MM.1S (cell line): ENCODE results near the gene DEPDC5.
"Not testable (repeated sequence)": the region's sequence is repeated elsewhere in the genome, so short reads cannot be mapped to it uniquely, and the experiment has no call there.

Experiments used
- CTCF ChIP-seq: fragments of 300-600 bp; sonication (generic); IDR thresholded peaks from 2 replicates; pipeline ENCODE4 v1.5.1; 2016; ENCODE audit warnings: antibody characterized with exemption, low read length, mixed read lengths
- EZH2 ChIP-seq: fragments of 300-600 bp; sonication (generic); optimal IDR thresholded peaks from 2 replicates; pipeline ENCODE3; 2017; ENCODE audit warnings: low read depth, mild to moderate bottlenecking, antibody characterized with exemption, low read length, mixed read lengths
- EZH2phosphoT487 ChIP-seq: fragments of 300-600 bp; sonication (generic); IDR thresholded peaks from 2 replicates; pipeline ENCODE4 v1.6.1; 2018; ENCODE audit warnings: antibody characterized with exemption, low read length

GRCh38 chr22:31800861-31801260 is 47.0 kb downstream of the DEPDC5 start:
- not testable (repeated sequence) for TF ChIP-seq CTCF, EZH2, EZH2phosphoT487
